Trophoblast cell (in vitro differentiated cells and primary cell): ENCODE results near the gene LMF1.
A peak's percentile ranks its signal among the peaks of the same experiment; 100 is the strongest.

Source experiments
- DNase-seq, 2 donors: peaks; one replicate each; pipeline ENCODE4 v3.0.0-alpha.2; 2016
- H2AFZ ChIP-seq: 2 replicates; pipeline ENCODE4 v1.6.1; 2013; ENCODE audit warnings: low read length, moderate library complexity, mild to moderate bottlenecking; ENCODE audit not compliant: insufficient read depth, poor library complexity
- H2AK5ac ChIP-seq: 2 replicates; pipeline ENCODE4 v1.6.1; 2013; ENCODE audit warnings: mild to moderate bottlenecking, low read length
- H2BK120ac ChIP-seq: 2 replicates; pipeline ENCODE4 v1.6.1; 2013; ENCODE audit warnings: low read length, mild to moderate bottlenecking, moderate library complexity; ENCODE audit not compliant: insufficient read depth, poor library complexity
- H2BK12ac ChIP-seq: 2 replicates; pipeline ENCODE4 v1.6.1; 2013; ENCODE audit warnings: mild to moderate bottlenecking, low read length, moderate library complexity
- H2BK5ac ChIP-seq: 2 replicates; pipeline ENCODE4 v1.6.1; 2013; ENCODE audit warnings: low read length, low read depth, moderate library complexity, mild to moderate bottlenecking; ENCODE audit not compliant: poor library complexity
- H3K14ac ChIP-seq: 2 replicates; pipeline ENCODE4 v1.6.1; 2013; ENCODE audit warnings: mild to moderate bottlenecking, low read length
- H3K18ac ChIP-seq: 2 replicates; pipeline ENCODE4 v1.6.1; 2013; ENCODE audit warnings: mild to moderate bottlenecking, low read length
- H3K23ac ChIP-seq: 2 replicates; pipeline ENCODE4 v1.6.1; 2013; ENCODE audit warnings: low read length
- H3K27ac ChIP-seq: 2 replicates; pipeline ENCODE4 v1.5.1; 2013; ENCODE audit warnings: low read depth, mild to moderate bottlenecking, inconsistent platforms, low read length, moderate library complexity
- H3K27me3 ChIP-seq: 2 replicates; pipeline ENCODE4 v1.6.1; 2013; ENCODE audit warnings: inconsistent platforms, mild to moderate bottlenecking, low read length, moderate library complexity; ENCODE audit not compliant: insufficient read depth
- H3K36me3 ChIP-seq, 2 experiments: 1 replicate in 1 of 2; 2 replicates in 1 of 2; pipeline ENCODE4 v1.6.1; 2013; ENCODE audit warnings: low read length in 2 of 2, mild to moderate bottlenecking in 2 of 2, moderate library complexity in 1 of 2; ENCODE audit not compliant: insufficient read depth in 2 of 2, control insufficient read depth in 1 of 2
- H3K4ac ChIP-seq: 2 replicates; pipeline ENCODE4 v1.6.1; 2013; ENCODE audit warnings: low read depth, mild to moderate bottlenecking, low read length, moderate library complexity
- H3K4me1 ChIP-seq, 2 experiments: 1 replicate in 1 of 2; 2 replicates in 1 of 2; pipeline ENCODE4 v1.6.1; 2013; ENCODE audit warnings: low read length in 2 of 2, mild to moderate bottlenecking in 2 of 2, moderate library complexity in 1 of 2; ENCODE audit not compliant: insufficient read depth in 2 of 2, control insufficient read depth in 1 of 2
- H3K4me2 ChIP-seq: 2 replicates; pipeline ENCODE4 v1.6.1; 2013; ENCODE audit warnings: inconsistent platforms, mild to moderate bottlenecking, low read length, moderate library complexity
- H3K4me3 ChIP-seq: 2 replicates; pipeline ENCODE4 v1.5.1; 2013; ENCODE audit warnings: mild to moderate bottlenecking, low read depth, low read length, inconsistent platforms
- H3K79me1 ChIP-seq: one replicate; pipeline ENCODE4 v1.6.1; 2013; ENCODE audit warnings: low read length
- H3K79me2 ChIP-seq: 2 replicates; pipeline ENCODE4 v1.6.1; 2013; ENCODE audit warnings: low read length, mild to moderate bottlenecking; ENCODE audit not compliant: control insufficient read depth, insufficient read depth, poor library complexity
- H3K9ac ChIP-seq: 2 replicates; pipeline ENCODE4 v1.6.1; 2013; ENCODE audit warnings: mild to moderate bottlenecking, low read length
- H3K9me3 ChIP-seq: 2 replicates; pipeline ENCODE4 v1.6.1; 2013; ENCODE audit warnings: low read depth, mild to moderate bottlenecking, control low read depth, inconsistent platforms, low read length; ENCODE audit not compliant: insufficient read depth
- H4K12ac ChIP-seq: 2 replicates; pipeline ENCODE4 v1.6.1; 2013; ENCODE audit warnings: low read depth, mild to moderate bottlenecking, low read length, moderate library complexity
- H4K8ac ChIP-seq: 2 replicates; pipeline ENCODE4 v1.6.1; 2013; ENCODE audit warnings: low read depth, mild to moderate bottlenecking, low read length, moderate library complexity
- H4K91ac ChIP-seq: one replicate; pipeline ENCODE4 v1.6.1; 2013; ENCODE audit warnings: low read depth, mild to moderate bottlenecking, low read length, moderate library complexity
- WGBS: extraction: QIAGEN DNeasy Blood & Tissue Kit; methylation state at CpG from one replicate; pipeline ENCODE4 v1.1.7; 2013; ENCODE audit warnings: missing lambda C conversion rate; ENCODE audit not compliant: insufficient read length, insufficient coverage; ENCODE audit errors: extremely low coverage; 5-methylcytosine and 5-hydroxymethylcytosine counted together

Gene LMF1

DNA sequence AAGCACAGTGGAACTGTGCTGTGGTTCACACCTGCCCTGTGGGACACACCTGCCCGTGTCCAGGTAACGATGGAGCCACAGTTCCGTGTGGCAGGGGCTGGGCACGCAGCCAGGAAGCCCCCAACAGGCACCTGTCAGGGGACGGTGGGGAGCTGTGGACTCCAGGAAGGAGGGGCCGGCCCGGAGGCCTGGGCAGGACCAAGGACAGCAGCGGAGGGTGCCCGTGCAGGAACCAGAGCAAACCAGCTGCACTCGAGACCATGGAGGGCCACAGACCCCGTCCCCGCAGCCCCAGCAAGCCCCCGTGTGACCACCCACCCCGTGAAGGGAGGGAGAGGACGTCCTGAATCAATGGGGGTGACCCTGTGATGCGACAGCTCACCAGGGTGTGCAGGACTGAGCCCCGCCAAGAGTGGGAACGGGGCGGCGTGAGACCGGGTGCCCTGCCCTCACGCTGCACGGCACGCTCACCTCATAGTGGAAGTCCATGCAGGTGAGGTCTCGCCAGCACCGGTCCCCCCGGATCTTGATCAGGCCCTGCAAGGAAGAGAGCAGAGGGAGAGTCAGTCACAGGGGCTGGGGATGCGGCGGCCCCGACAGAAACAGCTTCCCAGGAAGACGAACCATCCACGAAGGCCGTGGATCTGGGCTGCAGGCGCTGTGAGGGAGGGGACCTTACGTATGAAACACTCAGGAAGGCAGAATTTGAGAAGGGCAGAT is 78.1 kb downstream of the LMF1 start:
- H4K12ac ChIP-seq, result no peak overlapping the region
- H3K4me3 ChIP-seq, result no peak overlapping the region
- H3K4me2 ChIP-seq, result no peak overlapping the region
- H2BK5ac ChIP-seq, result no peak overlapping the region
- DNase-seq, result no peak
- H3K27me3 ChIP-seq, result no peaks in the 10 kb centered on the region
- no peaks in the 10 kb centered on the region for H3K79me1 ChIP-seq
- no peak overlapping the region for H2AK5ac ChIP-seq
- no CpG with 5 or more reads among the region's 35 CpGs for WGBS
- no peaks in the 10 kb centered on the region for H3K4me1 ChIP-seq
- H2BK12ac ChIP-seq, result no peak overlapping the region
- H3K36me3 ChIP-seq, result peaks cover 0 to 2% of the 10 kb centered on the region in 2 experiments
- peaks cover 5% of the 10 kb centered on the region for H3K9me3 ChIP-seq
- no peak overlapping the region for H3K18ac ChIP-seq
- H3K27ac ChIP-seq, result no peak overlapping the region
- H2BK120ac ChIP-seq, result no peak overlapping the region
- no peak overlapping the region for H4K91ac ChIP-seq
- H3K4ac ChIP-seq, result no peak overlapping the region
- H3K23ac ChIP-seq, result no peak overlapping the region
- no peak overlapping the region for H3K14ac ChIP-seq
- no peak overlapping the region for H4K8ac ChIP-seq
- no peaks in the 10 kb centered on the region for H3K79me2 ChIP-seq
- H2AFZ ChIP-seq, result no peak overlapping the region
- H3K9ac ChIP-seq, result no peak overlapping the region

GRCh38 chr16:892006-892405 is 78.8 kb downstream of the LMF1 start:
- H3K79me1 ChIP-seq, result no peaks in the 10 kb centered on the region
- H3K27me3 ChIP-seq, result no peaks in the 10 kb centered on the region
- H4K8ac ChIP-seq, result no peak overlapping the region
- H3K9ac ChIP-seq, result no peak overlapping the region
- no peak overlapping the region for H3K23ac ChIP-seq
- H3K4ac ChIP-seq, result no peak overlapping the region
- no peaks in the 10 kb centered on the region for H3K79me2 ChIP-seq
- peaks cover 0 to under 1% of the 10 kb centered on the region in 2 experiments for H3K4me1 ChIP-seq
- H2BK5ac ChIP-seq, result no peak overlapping the region
- H2AK5ac ChIP-seq, result no peak overlapping the region
- H3K4me2 ChIP-seq, result no peak overlapping the region
- H4K91ac ChIP-seq, result no peak overlapping the region
- no peak overlapping the region for H2AFZ ChIP-seq
- peaks cover 0 to 2% of the 10 kb centered on the region in 2 experiments for H3K36me3 ChIP-seq
- DNase-seq, result no peak
- no peak overlapping the region for H2BK120ac ChIP-seq
- H3K9me3 ChIP-seq, result peaks cover 5% of the 10 kb centered on the region
- no peak overlapping the region for H4K12ac ChIP-seq
- no peak overlapping the region for H3K18ac ChIP-seq
- no CpG with 5 or more reads among the region's 19 CpGs for WGBS
- no peak overlapping the region for H2BK12ac ChIP-seq
- H3K4me3 ChIP-seq, result peak overlapping the region; percentile 51
- no peak overlapping the region for H3K27ac ChIP-seq
- no peak overlapping the region for H3K14ac ChIP-seq

DNA sequence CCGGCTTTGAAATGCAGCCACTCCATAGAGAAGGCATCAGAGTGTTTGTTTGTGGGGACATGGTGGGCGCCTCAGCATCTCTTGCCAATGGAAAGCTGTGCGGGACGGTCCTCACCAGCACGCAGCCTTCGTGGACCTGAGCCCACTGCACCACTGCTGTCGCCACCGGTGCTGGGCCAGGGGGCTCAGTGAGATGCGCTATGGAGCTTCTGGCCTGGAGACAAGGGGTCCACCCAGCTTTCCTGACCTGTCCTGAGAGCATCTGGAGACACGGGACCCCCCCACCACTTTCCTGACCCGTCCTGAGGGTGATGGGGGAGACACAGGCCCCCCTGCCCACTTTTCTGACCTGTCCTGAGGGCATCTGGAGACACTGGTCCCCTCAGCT is 79.4 kb downstream of the LMF1 start:
- Histone ChIP-seq H2AK5ac (no peak overlapping the region), H3K18ac (no peak overlapping the region), H3K79me2 (no peaks in the 10 kb centered on the region), H3K27me3 (no peaks in the 10 kb centered on the region), H2BK12ac (no peak overlapping the region), H3K79me1 (no peaks in the 10 kb centered on the region), H3K4me1 (peaks cover 0 to 2% of the 10 kb centered on the region in 2 experiments), H3K4me2 (no peak overlapping the region), H3K36me3 (peaks cover 0 to 2% of the 10 kb centered on the region in 2 experiments), H2AFZ (no peak overlapping the region), H4K91ac (no peak overlapping the region), H3K4ac (no peak overlapping the region), H3K27ac (no peak overlapping the region), H2BK120ac (no peak overlapping the region), H3K14ac (no peak overlapping the region), H3K9me3 (peaks cover 5% of the 10 kb centered on the region), H3K9ac (no peak overlapping the region), H2BK5ac (no peak overlapping the region), H4K12ac (no peak overlapping the region), H4K8ac (no peak overlapping the region), H3K23ac (no peak overlapping the region), H3K4me3 (no peak overlapping the region)
- DNase-seq, result no peak
- WGBS, result no CpG with 5 or more reads among the region's 11 CpGs

DNA sequence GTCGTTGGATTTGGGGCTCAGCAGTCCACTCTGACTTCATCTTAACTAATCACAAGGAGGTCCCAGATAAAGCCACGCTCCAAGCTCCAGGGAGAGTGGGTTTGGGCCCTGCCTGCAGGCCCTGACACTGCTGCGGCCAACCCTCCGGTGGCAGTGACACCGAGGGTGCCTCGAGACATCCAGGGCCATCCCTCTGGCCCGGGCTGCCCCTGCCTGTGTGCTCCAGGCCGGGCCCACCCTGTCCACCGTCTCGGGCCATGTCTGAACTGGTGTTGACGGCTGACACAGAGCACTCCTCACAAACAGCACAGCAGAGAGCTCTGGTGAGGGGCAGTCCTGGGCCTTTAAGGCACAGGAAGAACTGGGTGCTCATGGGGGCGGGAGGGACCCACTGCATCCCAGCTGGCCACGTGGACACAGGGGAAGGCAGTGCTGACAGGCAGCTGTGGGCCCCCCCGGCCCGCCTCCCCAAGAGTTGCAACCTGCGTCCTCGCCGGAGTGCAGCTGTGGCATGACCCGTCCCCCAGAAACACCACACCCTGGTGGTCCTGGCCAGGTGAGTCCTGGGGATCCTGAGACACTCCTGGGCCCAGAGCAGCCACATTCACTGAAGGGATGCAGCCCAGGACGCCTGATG is 80.0 kb downstream of the LMF1 start:
- H4K12ac ChIP-seq, result no peak overlapping the region
- H3K27ac ChIP-seq, result no peak overlapping the region
- peaks cover 7% of the 10 kb centered on the region for H3K9me3 ChIP-seq
- no peaks in the 10 kb centered on the region for H3K79me1 ChIP-seq
- DNase-seq, result no peak
- no peak overlapping the region for H3K4me2 ChIP-seq
- H2BK5ac ChIP-seq, result no peak overlapping the region
- no CpG with 5 or more reads among the region's 20 CpGs for WGBS
- no peak overlapping the region for H4K91ac ChIP-seq
- no peaks in the 10 kb centered on the region for H3K27me3 ChIP-seq
- H4K8ac ChIP-seq, result no peak overlapping the region
- H3K9ac ChIP-seq, result no peak overlapping the region
- H2BK12ac ChIP-seq, result no peak overlapping the region
- no peak overlapping the region for H2AFZ ChIP-seq
- H3K4ac ChIP-seq, result no peak overlapping the region
- H3K14ac ChIP-seq, result no peak overlapping the region
- no peak overlapping the region for H3K23ac ChIP-seq
- no peak overlapping the region for H2BK120ac ChIP-seq
- H3K4me1 ChIP-seq, result peaks cover 2 to 5% of the 10 kb centered on the region in 2 experiments
- H3K18ac ChIP-seq, result no peak overlapping the region
- H3K36me3 ChIP-seq, result peaks cover 0 to 2% of the 10 kb centered on the region in 2 experiments
- H3K79me2 ChIP-seq, result no peaks in the 10 kb centered on the region
- H3K4me3 ChIP-seq, result no peak overlapping the region
- H2AK5ac ChIP-seq, result no peak overlapping the region
